GM18526 (cell line): ENCODE results near the gene CNNM3.

Source experiments
- POLR2A ChIP-seq: IDR thresholded peaks from 3 replicates; pipeline ENCODE4 v1.6.1; 2011; ENCODE audit not compliant: insufficient read length; ENCODE audit errors: extremely low read depth

CNNM3 gene

GRCh38 chr2:96860065-96861029, 44.3 kb downstream of the CNNM3 start:
- no peak for TF ChIP-seq POLR2A

GRCh38 chr2:96861074-96861473, 45.0 kb downstream of the CNNM3 start:
- TF ChIP-seq POLR2A, result no peak

GRCh38 chr2:96863575-96864342, 47.7 kb downstream of the CNNM3 start:
- no peak for TF ChIP-seq POLR2A

GRCh38 chr2:96864343-96865091, 48.4 kb downstream of the CNNM3 start:
- no peak for TF ChIP-seq POLR2A

GRCh38 chr2:96865654-96866053, 49.6 kb downstream of the CNNM3 start:
- no peak for TF ChIP-seq POLR2A

GRCh38 chr2:96866149-96866548, 50.1 kb downstream of the CNNM3 start:
- TF ChIP-seq POLR2A, result no peak

GRCh38 chr2:96866586-96866985, 50.5 kb downstream of the CNNM3 start:
- TF ChIP-seq POLR2A, result no peak

GRCh38 chr2:96866986-96867755, 51.1 kb downstream of the CNNM3 start:
- no peak for TF ChIP-seq POLR2A

- no peak for TF ChIP-seq POLR2A
Measured at GRCh38 chr2:96867756-96868554, 51.9 kb downstream of the CNNM3 start.

- TF ChIP-seq POLR2A, result peak; percentile 71
Measured at GRCh38 chr2:96868555-96869280, 52.6 kb downstream of the CNNM3 start.

- TF ChIP-seq POLR2A, result no peak
Measured at GRCh38 chr2:96869281-96869821, 53.3 kb downstream of the CNNM3 start.

GRCh38 chr2:96869822-96870625, 54.0 kb downstream of the CNNM3 start, which contains the start of gene SEMA4C:
Gene SEMA4C (minus strand): TSS chr2:96870080. CDS start chr2:96867886, 2,194 bp downstream.
- TF ChIP-seq POLR2A, result peak; percentile 33
